ENCODE data around the gene C3orf33.
"Not testable (repeated sequence)": the region's sequence is repeated elsewhere in the genome, so short reads cannot be mapped to it uniquely, and the experiment has no call there.

The C3orf33 gene

GRCh38 chr3:155805802-155806618 lies at the start of gene C3orf33:
C3orf33 (minus strand) TSS chr3:155806278; CDS start chr3:155806252, 26 bp downstream.
- no peak for DNase-seq

GRCh38 chr3:155854141-155854940 lies 48.3 kb upstream of the C3orf33 start, which contains the start of gene SLC33A1:
SLC33A1 (minus strand) TSS chr3:155854427; CDS start chr3:155853997, 430 bp downstream.
- DNase-seq = peak; percentile 98

GRCh38 chr3:155853214-155854140 lies 47.4 kb upstream of the C3orf33 start:
- no peak for DNase-seq

- DNase-seq = no peak
These were observed 46.3 kb upstream of the C3orf33 start for GRCh38 chr3:155852341-155852740.

GRCh38 chr3:155849404-155849803 lies 43.3 kb upstream of the C3orf33 start:
- DNase-seq = not testable (repeated sequence)

GRCh38 chr3:155847993-155848392 lies 41.9 kb upstream of the C3orf33 start:
- DNase-seq = no peak

GRCh38 chr3:155846119-155846518 lies 40.0 kb upstream of the C3orf33 start:
- DNase-seq = no peak

GRCh38 chr3:155843569-155843968 lies 37.5 kb upstream of the C3orf33 start:
- no peak for DNase-seq

- DNase-seq = no peak
These were observed 29.4 kb upstream of the C3orf33 start for GRCh38 chr3:155835341-155836071.

- not testable (repeated sequence) for DNase-seq
These were observed 22.5 kb upstream of the C3orf33 start for GRCh38 chr3:155828490-155829098.

- DNase-seq = no peak
These were observed 9.0 kb upstream of the C3orf33 start for GRCh38 chr3:155815030-155815545.

GRCh38 chr3:155813224-155813623 lies 7.1 kb upstream of the C3orf33 start:
- DNase-seq = not testable (repeated sequence)

- no peak for DNase-seq
These were observed 3.1 kb upstream of the C3orf33 start for GRCh38 chr3:155809181-155809580.

GRCh38 chr3:155807823-155808222 lies 1.7 kb upstream of the C3orf33 start:
- DNase-seq = no peak

- no peak for DNase-seq
These were observed 775 bp downstream of the C3orf33 start for GRCh38 chr3:155805204-155805801.

- DNase-seq = no peak
These were observed 1.8 kb downstream of the C3orf33 start for GRCh38 chr3:155804323-155804722.

GRCh38 chr3:155792532-155792931 lies 13.5 kb downstream of the C3orf33 start:
- no peak for DNase-seq

GRCh38 chr3:155791190-155791589 lies 14.9 kb downstream of the C3orf33 start:
- no peak for DNase-seq

GRCh38 chr3:155790272-155790925 lies 15.7 kb downstream of the C3orf33 start:
- no peak for DNase-seq

- no peak for DNase-seq
These were observed 20.3 kb downstream of the C3orf33 start for GRCh38 chr3:155785662-155786295.

Measured in NCI-H187 treated with DMSO at 0.1 percent for 48 hours (cell line).